HUES64 (cell line): ENCODE measurements around the gene CTSV.
"Not testable (repeated sequence)": the region's sequence is repeated elsewhere in the genome, so short reads cannot be mapped to it uniquely, and the experiment has no call there.

Experiments used
- H3K27ac ChIP-seq: 2 replicates; pipeline ENCODE4 v1.7.0; 2013; ENCODE audit warnings: low read depth, low read length, inconsistent platforms
- H3K27me3 ChIP-seq: 2 replicates; pipeline ENCODE4 v1.6.1; 2013; ENCODE audit warnings: mild to moderate bottlenecking, low read length; ENCODE audit not compliant: insufficient read depth
- H3K36me3 ChIP-seq: 2 replicates; pipeline ENCODE4 v1.6.1; 2013; ENCODE audit warnings: mild to moderate bottlenecking, low read length; ENCODE audit not compliant: insufficient read depth
- H3K4me1 ChIP-seq: 2 replicates; pipeline ENCODE4 v1.6.1; 2013; ENCODE audit warnings: mild to moderate bottlenecking, low read length, moderate library complexity; ENCODE audit not compliant: insufficient read depth
- H3K4me3 ChIP-seq: 2 replicates; pipeline ENCODE4 v1.5.1; 2013; ENCODE audit warnings: mild to moderate bottlenecking, low read length, moderate library complexity
- H3K9ac ChIP-seq: 2 replicates; pipeline ENCODE4 v1.6.1; 2013; ENCODE audit warnings: mild to moderate bottlenecking, low read depth, low read length
- H3K9me3 ChIP-seq: 2 replicates; pipeline ENCODE4 v1.6.1; 2013; ENCODE audit warnings: low read depth, low read length; ENCODE audit not compliant: insufficient read depth
- WGBS: fragments of 150-250, 120-280 bp; methylation state at CpG from one replicate; pipeline ENCODE4 v1.1.7; 2013; ENCODE audit warnings: missing lambda C conversion rate; 5-methylcytosine and 5-hydroxymethylcytosine counted together

Gene CTSV

GRCh38 chr9:97070325-97070724 is 31.4 kb upstream of the CTSV start:
- not testable (repeated sequence) for H3K36me3 ChIP-seq, H3K27me3 ChIP-seq, H3K9me3 ChIP-seq, H3K27ac ChIP-seq, H3K4me3 ChIP-seq, H3K9ac ChIP-seq
- WGBS = 88% methylated on average over 3 of the region's 4 CpGs
- H3K4me1 ChIP-seq = peaks cover 20% of the 10 kb centered on the region; the same call in 1 of the 2 replicates

DNA sequence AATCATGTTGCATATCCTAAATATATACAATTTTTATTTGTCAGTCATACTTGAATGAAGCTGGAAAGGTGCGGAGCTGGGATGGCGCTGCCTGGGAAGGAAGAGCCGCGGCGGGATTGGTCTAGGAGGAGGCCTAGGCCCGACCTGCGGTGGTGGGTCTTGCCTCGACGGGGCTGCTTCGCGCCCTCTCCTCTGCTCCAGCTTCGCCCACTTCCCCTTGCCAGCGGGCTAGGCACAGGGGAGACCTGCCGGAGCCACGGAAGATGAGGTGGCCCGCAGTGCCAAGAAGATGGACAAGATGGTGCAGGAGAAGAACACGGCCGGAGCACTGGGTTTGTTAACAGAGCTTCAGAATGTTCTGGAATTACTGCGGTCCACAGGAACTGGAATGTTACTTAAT is 28.5 kb upstream of the CTSV start:
- no peak overlapping the region for H3K9ac ChIP-seq
- H3K36me3 ChIP-seq = no peaks in the 10 kb centered on the region
- H3K4me3 ChIP-seq = no peak overlapping the region
- WGBS = 95% methylated on average over 19 of the region's 19 CpGs
- no peaks in the 10 kb centered on the region for H3K27me3 ChIP-seq
- H3K4me1 ChIP-seq = peaks cover 1% of the 10 kb centered on the region; the same call in 1 of the 2 replicates
- no peak overlapping the region for H3K27ac ChIP-seq
- H3K9me3 ChIP-seq = no peaks in the 10 kb centered on the region

DNA sequence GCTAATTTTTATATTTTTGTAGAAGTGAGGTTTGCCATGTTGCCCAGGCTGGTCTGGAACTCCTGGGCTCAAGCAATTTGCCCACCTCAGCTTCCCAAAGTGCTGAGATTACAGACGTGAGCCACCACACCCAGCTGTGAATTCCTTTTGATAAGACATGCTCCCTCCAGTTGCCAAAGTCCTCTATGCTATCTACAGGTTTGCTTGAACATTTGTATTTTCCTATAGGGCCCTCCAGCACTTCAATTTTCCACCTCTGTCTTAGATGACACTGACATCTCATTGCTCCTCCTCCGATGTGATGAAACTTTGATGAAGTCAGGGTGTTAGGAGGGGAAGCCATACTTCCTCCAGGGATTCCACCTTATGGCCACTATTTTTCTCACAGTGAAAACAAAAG is 25.2 kb upstream of the CTSV start:
- no peaks in the 10 kb centered on the region for H3K36me3 ChIP-seq
- H3K4me1 ChIP-seq = no peaks in the 10 kb centered on the region
- H3K9me3 ChIP-seq = no peaks in the 10 kb centered on the region
- H3K27me3 ChIP-seq = no peaks in the 10 kb centered on the region
- H3K4me3 ChIP-seq = no peak overlapping the region
- H3K27ac ChIP-seq = no peak overlapping the region
- no peak overlapping the region for H3K9ac ChIP-seq
- 86% methylated on average over 2 of the region's 2 CpGs for WGBS

- H3K9me3 ChIP-seq = no peaks in the 10 kb centered on the region
- H3K4me3 ChIP-seq = no peak overlapping the region
- 93% methylated on average over 3 of the region's 3 CpGs for WGBS
- H3K27ac ChIP-seq = no peak overlapping the region
- H3K27me3 ChIP-seq = no peaks in the 10 kb centered on the region
- H3K36me3 ChIP-seq = no peaks in the 10 kb centered on the region
- no peaks in the 10 kb centered on the region for H3K4me1 ChIP-seq
- H3K9ac ChIP-seq = no peak overlapping the region
These were observed 21.9 kb upstream of the CTSV start for GRCh38 chr9:97060796-97061195.

- no peak overlapping the region for H3K9ac ChIP-seq
- H3K4me1 ChIP-seq = peaks cover 2% of the 10 kb centered on the region
- 91% methylated on average over 3 of the region's 3 CpGs for WGBS
- H3K36me3 ChIP-seq = no peaks in the 10 kb centered on the region
- no peaks in the 10 kb centered on the region for H3K9me3 ChIP-seq
- no peaks in the 10 kb centered on the region for H3K27me3 ChIP-seq
- H3K4me3 ChIP-seq = no peak overlapping the region
- no peak overlapping the region for H3K27ac ChIP-seq
These were observed 20.7 kb upstream of the CTSV start for GRCh38 chr9:97059626-97060025.

- Histone ChIP-seq H3K9me3 (no peaks in the 10 kb centered on the region), H3K27me3 (no peaks in the 10 kb centered on the region), H3K27ac (no peak overlapping the region), H3K36me3 (no peaks in the 10 kb centered on the region), H3K9ac (no peak overlapping the region), H3K4me1 (peaks cover 20% of the 10 kb centered on the region), H3K4me3 (no peak overlapping the region)
- 95% methylated on average over 5 of the region's 5 CpGs for WGBS
These were observed 18.7 kb upstream of the CTSV start for GRCh38 chr9:97057651-97058050.

DNA sequence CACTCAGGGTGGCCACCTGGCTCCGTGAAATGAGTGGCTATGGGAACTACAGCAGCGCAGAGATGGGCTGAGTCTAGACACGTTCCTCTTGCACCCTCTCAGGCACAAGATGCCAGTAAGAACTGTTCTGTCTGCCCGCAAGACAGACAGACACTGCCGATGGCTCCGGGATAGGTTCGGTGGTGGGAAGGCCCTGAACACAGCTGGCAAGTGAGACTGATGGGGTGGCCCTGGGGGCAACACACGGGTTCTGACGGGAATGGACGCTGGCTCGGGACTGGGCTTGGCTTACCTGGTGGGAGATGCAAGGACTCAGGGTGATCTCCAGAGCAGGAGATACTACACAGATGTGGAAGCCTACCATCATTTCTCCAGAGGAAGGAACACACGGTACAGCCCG is 16.9 kb upstream of the CTSV start:
- H3K9ac ChIP-seq, H3K27me3 ChIP-seq, H3K4me3 ChIP-seq, H3K27ac ChIP-seq, H3K9me3 ChIP-seq, H3K36me3 ChIP-seq: not testable (repeated sequence)
- peaks cover 28% of the 10 kb centered on the region for H3K4me1 ChIP-seq
- WGBS = 96% methylated on average over 11 of the region's 13 CpGs

DNA sequence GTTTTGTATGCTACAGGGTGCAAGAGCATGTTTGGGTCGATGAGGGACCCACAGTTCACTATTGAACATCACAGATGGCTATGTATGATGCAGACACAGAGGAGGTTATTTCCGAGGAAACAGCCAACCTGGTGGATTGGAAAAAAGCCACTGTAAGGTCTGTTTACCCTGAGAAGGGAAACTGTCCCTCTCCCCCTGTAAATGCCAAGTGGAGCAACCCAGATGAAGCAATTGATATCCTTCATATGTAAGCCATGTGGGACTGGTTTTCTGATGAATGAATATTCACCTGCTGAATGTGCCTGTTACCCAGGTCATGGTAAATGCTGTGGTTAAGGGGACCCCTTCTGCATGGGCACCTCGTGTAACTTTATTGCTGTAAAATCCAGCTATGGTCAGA is 14.8 kb upstream of the CTSV start:
- no peaks in the 10 kb centered on the region for H3K27me3 ChIP-seq
- no peaks in the 10 kb centered on the region for H3K9me3 ChIP-seq
- peaks cover 28% of the 10 kb centered on the region for H3K4me1 ChIP-seq
- peak overlapping the region; percentile 4; the same call in 1 of the 2 replicates for H3K9ac ChIP-seq
- peak overlapping the region; percentile 94; the same call in 1 of the 2 replicates for H3K27ac ChIP-seq
- no peaks in the 10 kb centered on the region for H3K36me3 ChIP-seq
- WGBS = 53% methylated on average over 3 of the region's 3 CpGs
- no peak overlapping the region for H3K4me3 ChIP-seq

DNA sequence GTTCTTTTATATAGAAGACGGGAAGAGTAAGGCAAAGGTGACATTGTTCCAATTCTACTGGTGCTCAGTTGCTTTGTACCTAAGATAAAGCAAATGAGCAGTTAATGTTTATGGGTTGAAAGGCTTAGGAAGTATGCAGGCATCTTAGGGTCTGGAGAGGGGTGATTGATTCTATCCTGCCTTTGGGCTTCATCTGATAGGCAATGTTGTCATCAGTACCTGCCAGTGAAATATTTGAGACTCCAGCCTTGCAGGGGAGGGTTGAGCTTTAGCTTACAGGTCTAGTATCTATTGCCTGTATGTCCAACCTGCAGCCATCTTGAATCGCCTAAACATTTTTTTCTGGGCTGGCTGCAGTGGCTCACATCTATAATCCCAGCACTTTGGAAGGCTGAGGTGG is 13.8 kb upstream of the CTSV start:
- H3K27me3 ChIP-seq = no peaks in the 10 kb centered on the region
- no peaks in the 10 kb centered on the region for H3K9me3 ChIP-seq
- H3K4me3 ChIP-seq = no peak overlapping the region
- H3K27ac ChIP-seq = peak overlapping the region; percentile 94
- H3K36me3 ChIP-seq = no peaks in the 10 kb centered on the region
- no peak overlapping the region for H3K9ac ChIP-seq
- 69% methylated on average over 2 of the region's 2 CpGs for WGBS
- peaks cover 28% of the 10 kb centered on the region for H3K4me1 ChIP-seq

DNA sequence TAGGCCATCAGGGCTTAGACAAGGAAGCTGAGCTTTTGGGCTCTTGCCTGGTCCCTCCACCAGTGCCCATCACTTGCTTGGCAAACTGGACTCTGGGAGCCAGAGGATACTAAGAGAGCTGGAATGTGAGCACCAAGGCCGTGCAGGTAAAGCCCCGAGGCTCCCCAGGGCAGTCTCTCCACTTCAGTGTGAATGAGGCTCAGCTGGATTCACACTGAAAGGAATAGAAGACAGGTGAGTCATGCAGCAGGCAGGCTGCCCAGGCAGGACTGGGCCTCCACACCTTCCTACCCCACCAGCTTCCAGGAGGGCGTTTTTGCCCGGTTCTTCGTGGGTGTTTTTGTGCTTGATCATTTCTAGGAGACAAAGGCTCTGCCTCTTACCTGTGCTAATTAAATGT is 7.3 kb upstream of the CTSV start:
- peak overlapping the region; percentile 48; the same call in 1 of the 2 replicates for H3K27ac ChIP-seq
- 0 out of 2 replicates have a peak, but pooled peaks cover 4% of the 10 kb centered on the region for H3K9me3 ChIP-seq
- WGBS = 28% methylated on average over 5 of the region's 5 CpGs
- no peak overlapping the region; the same call in 1 of the 2 replicates for H3K9ac ChIP-seq
- H3K36me3 ChIP-seq = no peaks in the 10 kb centered on the region
- H3K4me3 ChIP-seq = no peak overlapping the region
- no peaks in the 10 kb centered on the region for H3K27me3 ChIP-seq
- peaks cover 25% of the 10 kb centered on the region for H3K4me1 ChIP-seq

GRCh38 chr9:97045300-97045699 is 6.4 kb upstream of the CTSV start:
- 72% methylated on average over 5 of the region's 5 CpGs for WGBS
- Histone ChIP-seq H3K36me3 (no peaks in the 10 kb centered on the region), H3K9me3 (0 out of 2 replicates have a peak, but pooled peaks cover 4% of the 10 kb centered on the region), H3K27me3 (no peaks in the 10 kb centered on the region), H3K4me1 (peaks cover 25% of the 10 kb centered on the region), H3K9ac (no peak overlapping the region), H3K4me3 (no peak overlapping the region), H3K27ac (no peak overlapping the region)

- Histone ChIP-seq H3K36me3 (peaks cover 11% of the 10 kb centered on the region), H3K27me3 (peaks cover 9% of the 10 kb centered on the region), H3K4me3 (no peak overlapping the region), H3K4me1 (peaks cover 27% of the 10 kb centered on the region), H3K9me3 (0 out of 2 replicates have a peak, but pooled peaks cover 4% of the 10 kb centered on the region), H3K27ac (no peak overlapping the region), H3K9ac (no peak overlapping the region)
- 63% methylated on average over 2 of the region's 2 CpGs for WGBS
These were observed 3.0 kb upstream of the CTSV start for GRCh38 chr9:97041898-97042297.
